Measurements from ENCODE around the gene NF2.
A peak's percentile ranks its signal among the peaks of the same experiment; 100 is the strongest.

The NF2 gene

DNA sequence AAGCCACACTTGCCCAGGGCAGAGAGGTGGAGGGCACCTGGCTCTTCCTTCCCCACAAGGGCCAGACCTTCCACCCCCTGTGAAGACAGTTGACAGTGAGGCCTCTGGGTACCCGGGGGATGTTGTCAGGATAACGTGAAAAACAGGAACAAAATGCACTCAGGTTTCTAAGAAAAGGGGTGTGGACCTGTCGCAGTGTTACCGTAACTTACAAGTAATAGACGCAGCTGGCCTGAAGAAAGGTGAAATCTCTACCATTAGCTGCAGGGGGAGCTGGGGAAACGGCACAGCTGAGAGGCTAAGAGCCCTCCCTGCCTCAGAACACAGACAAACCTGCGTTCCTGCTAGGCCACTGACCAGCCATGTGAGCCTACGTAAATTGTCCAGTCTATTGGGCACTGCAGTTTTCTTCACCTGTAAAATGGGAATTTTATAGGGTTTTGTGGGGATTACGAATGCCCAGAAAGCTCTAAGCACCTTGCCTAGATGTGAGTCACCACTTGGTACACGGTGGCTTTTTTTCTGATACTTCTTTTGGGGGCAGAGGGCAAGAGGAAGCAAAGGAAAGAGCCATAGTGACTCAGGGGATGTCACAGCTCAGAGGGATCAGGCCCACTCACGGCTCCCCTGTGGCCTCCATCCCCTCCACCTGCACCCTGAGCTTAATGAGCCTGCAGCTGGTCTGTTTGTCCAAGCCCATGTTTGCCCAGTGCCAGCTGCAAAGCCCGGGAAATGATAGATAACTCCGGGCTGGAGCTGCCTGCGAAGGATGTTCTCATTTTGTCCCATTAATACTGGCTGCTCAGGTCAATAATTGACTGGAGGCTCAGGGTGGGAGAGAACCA, 97.9 kb downstream of the NF2 start:
- DNase-seq (ENCODE audit: low spot score) (peak; percentile 79), FAIRE-seq (peak; percentile 77)

DNA sequence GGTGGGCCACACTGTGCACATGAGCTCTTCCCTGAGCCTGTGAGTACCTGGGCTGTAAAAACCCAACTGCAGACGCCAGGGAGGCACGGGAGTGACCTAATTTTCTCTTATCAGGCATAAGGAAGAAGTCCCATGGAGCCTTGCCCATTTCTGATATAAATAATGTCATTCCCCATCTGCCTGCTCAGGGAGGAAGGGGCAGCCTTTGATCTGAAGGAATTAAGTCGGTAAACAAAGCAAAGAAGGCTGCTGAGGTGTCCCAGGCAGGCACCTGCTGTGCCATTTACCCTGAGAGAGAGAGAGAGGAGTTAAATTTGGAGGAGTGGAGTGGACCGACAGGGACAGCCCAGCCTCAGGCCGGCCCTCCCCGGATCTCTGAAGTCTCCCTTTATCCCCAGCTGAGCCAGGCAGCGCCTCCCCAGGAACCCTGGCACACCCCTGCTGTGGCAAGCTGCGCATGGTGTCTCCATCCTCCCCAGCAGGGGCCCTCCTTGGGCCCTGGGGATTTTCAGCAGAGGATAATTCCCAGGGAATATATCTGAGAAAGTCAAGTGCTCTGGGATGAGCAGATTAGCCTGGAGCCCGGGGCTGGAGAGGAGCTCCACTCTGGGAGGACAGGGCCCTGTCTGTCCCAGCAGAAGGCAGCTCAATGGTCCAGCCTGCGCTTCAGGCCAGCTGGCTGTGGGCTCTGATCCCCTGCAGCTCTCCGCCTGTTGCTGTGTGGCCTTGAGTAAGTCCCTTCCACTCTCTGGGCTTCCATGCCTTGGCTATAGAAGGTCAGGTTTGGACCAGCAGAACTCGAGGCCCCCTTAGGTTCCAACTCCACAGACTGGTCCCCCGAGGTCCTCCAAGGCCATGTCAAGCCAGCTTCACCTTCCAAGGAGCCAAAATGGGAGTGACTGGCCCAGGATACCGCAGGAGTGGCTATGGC, 98.8 kb downstream of the NF2 start:
- DNase-seq (ENCODE audit: low spot score) (no peak), FAIRE-seq (no peak)

GRCh38 chr22:29702931-29703501, 99.6 kb downstream of the NF2 start:
- DNase-seq (ENCODE audit: low spot score) (no peak), FAIRE-seq (no peak)

DNA sequence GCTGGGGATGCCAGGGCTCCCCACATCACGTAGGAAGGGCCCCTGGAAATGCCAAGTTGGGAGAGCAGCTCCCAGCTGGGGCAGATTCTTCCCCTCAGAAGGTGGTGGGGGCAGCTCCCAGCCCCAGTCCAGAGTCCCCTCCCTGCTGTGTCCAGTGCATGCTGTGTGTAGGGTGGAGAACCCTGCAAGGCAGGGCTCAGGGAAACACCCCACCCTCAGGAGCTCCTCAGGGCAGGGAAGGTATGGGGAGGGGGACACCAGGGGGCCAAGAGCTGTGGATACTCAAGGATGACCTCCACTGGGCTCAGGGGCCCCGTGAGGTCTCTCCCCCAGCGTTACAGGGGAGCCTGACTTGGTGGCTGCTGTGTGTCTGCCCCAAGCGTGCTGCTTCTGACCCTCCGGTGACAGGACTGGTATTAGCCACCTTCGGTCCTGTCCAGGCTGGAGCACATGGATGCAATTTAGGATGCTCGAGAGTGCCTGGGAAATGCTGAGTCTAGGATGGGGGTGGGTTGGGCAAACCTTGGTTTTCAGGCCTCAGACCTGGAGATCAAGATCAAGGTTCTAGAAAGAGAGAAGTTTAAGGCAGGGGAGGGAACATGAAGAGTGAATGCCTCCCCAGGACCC, 100.2 kb downstream of the NF2 start:
- no peak for DNase-seq (ENCODE audit: low spot score)
- no peak for FAIRE-seq

DNA sequence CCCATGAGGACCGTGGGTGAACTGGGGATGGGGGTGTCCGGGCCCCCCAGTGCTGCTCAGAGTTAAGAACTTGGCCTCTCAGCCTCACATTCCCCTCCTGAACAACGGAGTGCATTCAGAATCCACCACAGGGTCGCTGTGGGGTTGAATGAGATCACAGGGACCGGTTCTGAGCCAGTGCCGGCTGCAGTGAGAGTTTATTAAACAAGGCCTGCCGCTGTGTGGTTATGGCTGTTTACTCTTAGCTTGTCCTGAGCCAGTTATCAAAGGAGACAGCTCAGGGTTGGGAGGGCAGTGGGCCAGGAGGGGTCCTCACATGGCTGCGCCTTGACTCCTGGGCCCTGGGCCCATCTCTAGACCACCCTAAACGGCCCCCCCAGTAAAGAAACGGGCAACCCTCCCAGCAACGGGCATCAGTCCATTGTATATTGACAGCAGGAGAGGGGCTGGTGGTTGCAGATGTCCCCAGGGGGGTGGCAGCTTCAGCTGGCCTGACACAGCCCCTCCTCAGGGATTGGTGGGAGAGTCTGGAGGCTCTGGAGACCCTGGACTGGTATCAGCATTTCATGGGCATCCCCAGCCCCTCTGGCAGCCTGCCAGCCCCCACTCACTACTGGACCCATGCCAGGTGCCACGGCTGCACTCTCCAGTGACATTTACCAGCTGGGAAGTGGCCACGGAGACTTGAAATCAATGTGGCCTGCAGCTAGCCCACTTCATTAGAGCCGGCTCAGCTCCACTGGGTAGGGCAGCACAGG, 101.3 kb downstream of the NF2 start:
- FAIRE-seq (no peak), DNase-seq (ENCODE audit: low spot score) (no peak)

DNA sequence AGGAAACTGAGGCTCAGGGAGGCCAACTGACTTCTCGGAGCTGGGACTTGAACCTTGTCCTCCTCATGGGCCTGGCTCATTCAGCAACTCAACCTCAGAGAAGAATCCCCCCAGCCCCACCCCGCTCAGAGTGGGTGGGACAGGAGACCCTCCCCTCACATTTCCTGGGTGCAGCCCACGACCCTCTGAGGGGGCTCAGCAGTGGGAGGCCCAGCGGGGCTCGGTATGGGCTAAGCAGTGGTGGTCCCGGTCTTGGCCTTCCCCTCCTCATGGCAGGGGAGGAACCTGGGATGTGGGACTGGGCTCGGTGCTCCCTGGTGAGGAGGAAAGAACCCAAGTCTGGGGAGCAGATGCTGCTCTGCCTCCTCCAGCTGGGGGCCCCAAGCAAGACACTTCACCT, 102.2 kb downstream of the NF2 start:
- no peak for DNase-seq (ENCODE audit: low spot score)
- FAIRE-seq = no peak

DNA sequence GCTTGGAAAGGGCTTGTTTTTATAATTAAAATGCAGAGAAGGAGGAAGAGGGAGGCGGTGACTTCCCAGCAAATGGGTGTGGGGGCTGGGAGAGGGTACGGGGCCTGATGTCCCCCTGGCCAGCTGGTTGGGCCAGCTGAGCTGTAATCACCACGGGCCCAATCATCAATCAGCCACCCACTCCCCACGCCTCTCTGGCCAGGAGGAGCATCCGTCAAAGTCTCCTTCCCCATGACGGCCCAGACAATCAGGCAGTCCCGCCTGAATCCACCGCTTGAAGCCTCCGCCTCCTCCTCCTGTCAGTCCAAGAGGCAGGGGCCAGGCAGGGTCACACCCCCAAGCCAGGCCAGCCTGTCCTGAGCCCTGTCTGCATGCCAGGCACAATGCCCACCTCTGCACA, 103.1 kb downstream of the NF2 start:
- DNase-seq (ENCODE audit: low spot score) (no peak), FAIRE-seq (no peak)

DNA sequence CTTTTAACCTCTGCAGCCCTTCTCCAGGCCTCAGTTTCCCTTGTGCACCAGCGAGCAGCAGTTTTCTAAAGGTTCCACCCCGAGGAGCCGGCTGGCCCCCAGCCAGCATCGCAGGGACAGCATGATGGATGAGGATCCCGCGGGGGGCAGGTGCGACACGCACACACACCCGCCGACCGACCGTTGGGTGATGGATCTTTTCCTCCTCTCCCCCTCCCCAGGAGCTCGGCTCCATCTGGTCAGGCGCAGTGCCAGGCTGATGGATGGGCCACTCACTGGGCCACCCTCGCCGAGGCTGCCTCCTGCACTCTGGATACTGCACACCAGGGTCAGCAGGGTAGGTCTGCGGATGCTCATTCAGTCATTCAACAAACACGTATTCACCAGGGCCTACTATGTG, 103.6 kb downstream of the NF2 start:
- DNase-seq (ENCODE audit: low spot score) (no peak), FAIRE-seq (no peak)

DNA sequence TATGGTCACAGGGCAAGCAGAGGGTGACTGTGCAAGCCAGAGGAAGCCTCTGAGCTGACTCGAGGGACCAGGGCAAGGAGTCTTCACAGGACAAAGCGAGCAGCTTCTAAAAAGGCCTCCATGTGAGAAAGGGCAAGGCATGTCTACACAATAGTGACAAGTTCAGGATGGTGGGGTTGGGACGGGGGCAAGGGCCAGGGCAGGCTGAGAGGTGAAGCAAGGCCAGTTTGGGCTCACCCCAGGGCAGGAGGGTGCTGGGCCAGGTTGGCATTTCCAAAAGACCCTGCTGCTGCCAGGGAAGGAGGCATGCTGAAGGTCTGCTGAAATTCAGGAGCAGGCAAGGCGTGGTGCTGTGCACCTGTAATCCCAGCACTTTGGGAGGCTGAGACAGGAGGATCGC, 104.0 kb downstream of the NF2 start:
- no peak for FAIRE-seq

GRCh38 chr22:29710193-29710592, 106.8 kb downstream of the NF2 start:
- no peak for FAIRE-seq
- no peak for DNase-seq (ENCODE audit: low spot score)

More for the DNA sequence above, 104.0 kb downstream of the NF2 start:
- DNase-seq (ENCODE audit: low spot score) = no peak

DNA sequence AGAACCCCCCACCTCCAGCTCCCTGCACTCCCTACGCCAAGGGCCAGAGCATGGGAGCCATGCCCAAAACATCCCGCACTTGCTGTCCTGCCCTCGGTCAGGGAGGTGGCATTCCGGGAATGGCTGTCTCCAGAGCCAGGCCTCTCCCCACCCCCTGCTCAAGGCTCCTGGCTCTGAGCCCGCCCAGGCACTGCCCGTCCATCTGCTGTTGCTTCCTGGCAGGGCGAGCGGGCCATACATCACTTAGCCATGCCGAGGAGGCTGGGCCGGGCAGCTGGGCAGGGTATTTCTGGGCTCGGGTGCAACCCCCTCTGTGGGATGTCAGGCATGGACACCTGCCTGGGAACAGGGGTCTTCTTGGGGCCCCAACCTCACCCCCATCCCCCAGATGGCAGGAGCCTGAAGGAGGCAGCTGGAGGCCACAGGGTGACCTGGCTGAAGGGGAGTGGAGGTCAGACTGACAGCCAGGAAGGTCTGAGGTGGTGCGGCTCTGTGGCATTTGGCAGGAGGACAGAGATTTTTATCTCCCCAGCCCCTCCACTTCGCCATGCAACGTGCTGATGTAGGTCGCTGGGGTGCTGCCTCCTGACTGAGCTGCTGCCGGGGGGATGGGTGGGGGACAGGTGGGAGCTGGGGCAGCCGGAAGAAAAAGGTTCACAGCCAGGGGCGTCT, 107.6 kb downstream of the NF2 start:
- DNase-seq (ENCODE audit: low spot score) = no peak
- FAIRE-seq = no peak

DNA sequence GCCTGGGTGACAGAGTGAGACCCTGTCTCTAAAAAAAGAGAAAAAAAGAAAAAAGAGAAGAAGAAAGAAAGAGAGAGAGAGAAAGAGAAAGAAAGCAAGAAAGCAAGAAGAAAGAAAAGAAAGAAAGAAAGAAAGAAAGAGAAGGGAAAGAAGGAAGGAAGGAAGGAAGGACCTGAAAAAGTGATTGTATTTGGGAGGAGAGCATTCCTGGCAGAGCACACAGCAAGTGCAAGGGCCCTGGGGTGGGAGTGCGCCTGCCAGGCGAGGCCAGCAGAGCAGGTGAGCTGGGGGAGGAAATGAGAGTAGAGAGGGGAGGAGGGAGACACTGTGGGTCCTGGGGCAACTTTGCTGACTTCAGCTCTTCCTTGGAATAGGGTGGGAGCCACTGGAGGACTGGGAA, 108.7 kb downstream of the NF2 start:
- FAIRE-seq = no peak

DNA sequence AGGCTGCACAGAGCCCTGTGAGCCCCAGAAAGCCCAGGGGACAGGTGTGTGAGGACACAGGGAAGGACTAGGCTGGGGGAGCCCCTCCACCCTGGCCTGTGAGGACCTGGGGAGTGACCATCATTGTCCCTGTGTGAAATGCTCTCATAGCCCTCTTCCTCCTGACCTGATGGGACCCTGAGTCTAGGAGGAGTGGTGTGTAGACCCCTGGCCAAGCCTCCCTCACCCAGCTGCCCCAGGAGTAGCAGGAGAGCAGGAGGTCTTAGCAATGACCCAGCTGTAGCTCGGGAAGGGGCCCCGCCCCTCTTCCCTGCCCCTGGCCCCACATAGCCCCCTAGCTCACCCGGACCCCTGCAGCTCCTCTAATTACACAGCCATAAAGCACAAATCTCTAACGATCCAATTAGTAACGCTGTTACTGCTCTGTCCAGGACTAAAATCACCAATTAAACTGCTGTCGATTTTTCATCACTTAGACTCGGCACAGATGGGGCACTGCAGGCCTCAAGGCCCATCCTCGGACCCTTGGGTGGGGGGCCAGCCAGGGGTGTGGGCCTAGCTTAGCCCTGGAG, 109.8 kb downstream of the NF2 start:
- FAIRE-seq (no peak), DNase-seq (ENCODE audit: low spot score) (no peak)

More for the DNA sequence above, 108.7 kb downstream of the NF2 start:
- DNase-seq (ENCODE audit: low spot score) = no peak

DNA sequence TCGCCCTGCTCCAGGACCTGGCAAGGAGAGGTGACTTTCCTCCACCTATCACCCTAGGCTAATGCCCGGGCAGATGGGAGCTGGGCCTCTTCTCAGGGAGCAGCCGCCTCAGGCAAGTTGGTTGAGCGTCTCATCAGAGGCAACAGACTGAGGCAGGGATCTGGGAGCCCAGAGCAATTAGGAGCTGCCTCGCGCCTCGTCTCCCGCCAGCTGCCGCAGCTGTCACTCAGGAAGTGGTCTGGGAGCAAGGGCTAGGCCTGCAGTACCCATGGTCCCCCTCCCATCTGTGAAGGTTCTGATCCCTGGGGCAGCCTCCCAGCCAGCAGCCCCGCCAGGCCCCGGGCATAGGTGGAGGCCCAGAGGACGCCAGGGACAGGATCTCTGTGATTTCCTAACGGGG, 111.8 kb downstream of the NF2 start:
- DNase-seq (ENCODE audit: low spot score) = no peak

DNA sequence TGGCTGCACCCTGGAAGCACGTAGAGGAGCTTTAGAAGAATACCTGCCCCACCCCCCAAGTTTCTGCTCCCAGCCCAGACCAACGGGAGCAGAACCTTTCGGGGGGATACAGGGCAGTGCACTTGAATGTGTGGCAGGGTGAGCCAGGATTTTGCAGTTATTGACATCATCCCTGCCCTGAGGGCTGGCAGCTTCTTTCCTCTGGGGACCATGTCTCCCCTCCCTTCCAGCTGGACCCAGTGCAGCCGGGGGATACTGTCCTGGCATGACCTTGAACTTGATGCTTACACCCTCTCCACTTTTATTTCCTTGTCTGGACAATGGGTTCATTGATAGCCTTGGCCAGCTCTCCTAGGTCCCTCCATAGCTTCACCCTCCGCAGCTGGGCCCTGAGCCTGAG, 112.3 kb downstream of the NF2 start:
- no peak for FAIRE-seq
- no peak for DNase-seq (ENCODE audit: low spot score)

More for the DNA sequence above, 111.8 kb downstream of the NF2 start:
- no peak for FAIRE-seq

DNA sequence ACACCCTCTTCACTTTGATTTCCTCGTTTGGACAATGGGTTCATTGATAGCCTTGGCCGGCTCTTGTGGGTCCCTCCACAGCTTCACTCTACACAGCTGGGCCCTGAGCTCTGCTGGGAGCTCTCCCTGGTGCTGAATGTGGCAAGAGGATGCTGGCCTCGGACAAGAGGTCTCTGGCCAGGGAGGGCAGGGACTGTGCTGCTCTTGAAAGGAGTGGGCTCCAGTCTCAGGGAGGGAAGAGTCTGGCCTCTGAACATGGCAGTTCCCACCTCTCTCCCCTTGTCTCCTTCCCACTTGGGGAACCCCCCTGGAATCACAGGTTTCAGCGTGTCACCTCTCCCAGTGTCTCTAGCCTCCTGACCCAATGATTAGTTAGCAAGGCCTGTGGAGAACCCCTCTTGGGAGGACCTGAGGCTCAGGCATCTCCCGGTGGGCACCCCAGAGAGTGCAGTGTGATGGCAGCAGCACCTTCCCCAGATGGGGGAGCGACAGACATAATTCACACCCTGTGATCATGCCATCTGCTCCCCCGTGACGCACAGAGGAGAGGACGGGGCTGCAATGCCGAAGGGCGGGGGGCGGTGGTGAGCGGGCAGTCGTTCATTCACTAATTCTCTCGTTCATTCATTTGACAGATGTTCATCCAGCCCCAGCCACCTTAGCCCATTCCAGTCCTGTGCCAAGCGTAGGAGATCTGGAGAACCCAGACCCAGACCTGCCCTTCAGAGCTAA, 113.5 kb downstream of the NF2 start:
- DNase-seq (ENCODE audit: low spot score) = no peak
- FAIRE-seq = no peak

DNA sequence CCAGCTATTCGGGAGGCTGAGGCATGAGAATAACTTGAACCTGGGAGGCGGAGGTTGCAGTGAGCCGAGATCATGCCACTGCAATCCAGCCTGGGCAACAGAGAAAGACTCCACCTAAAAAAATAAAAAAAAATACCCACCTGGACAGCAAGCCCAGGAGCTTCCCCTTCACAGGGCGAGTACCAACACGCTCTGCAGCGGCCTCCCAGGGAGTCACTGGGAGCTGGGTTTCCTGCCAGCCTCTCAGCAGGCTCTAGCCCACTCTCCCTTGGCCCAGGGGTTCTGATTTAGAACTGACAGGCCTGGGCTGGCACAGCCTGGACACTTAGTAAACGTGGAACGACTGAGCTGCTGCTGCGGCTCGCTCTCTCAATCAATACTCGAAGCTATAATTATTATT, 114.4 kb downstream of the NF2 start:
- FAIRE-seq = no peak
- no peak for DNase-seq (ENCODE audit: low spot score)

DNA sequence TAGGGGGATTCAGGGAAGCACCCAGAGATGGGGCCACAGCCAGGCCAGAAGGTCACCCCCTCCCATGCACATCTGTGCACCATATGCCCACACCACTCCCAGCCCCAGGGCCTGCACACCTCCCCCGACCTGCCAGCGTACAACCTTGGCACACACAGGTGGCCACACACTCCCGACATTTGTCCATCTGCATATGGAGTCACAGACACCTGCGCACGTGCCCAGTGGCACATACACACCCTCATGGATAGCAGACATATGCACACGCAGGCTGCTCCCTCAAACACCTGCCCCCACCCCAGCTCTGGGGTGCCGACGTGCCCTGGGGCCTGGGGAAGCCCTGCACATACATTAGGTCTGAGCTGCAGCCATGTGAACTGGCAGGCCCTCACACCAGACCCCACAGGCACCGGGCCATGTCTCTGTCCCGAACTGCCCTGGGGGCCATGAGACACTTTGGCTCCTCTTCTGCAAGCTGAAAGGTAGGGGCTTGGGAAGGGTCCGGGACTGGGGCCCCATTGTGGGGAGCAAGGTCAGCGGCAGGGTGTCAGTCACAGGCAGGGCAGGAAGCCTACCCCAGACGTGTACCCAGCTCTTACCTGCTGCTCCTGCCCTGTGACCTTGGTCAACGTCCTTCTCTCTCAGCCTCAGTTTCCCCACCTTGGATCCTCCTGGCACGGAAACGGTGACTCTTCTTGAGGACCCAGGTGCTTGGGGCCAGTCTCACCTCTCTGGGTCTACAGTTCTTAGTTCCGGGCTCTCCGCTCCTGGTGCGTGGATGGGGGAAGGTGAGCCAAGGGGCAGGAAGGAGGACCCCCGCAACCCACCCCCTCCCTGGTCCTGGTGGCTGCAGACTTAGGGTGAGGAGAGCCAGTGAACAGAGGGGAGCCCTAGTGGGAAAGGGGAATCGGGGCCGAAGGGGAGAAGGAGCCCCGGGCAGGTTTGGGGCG, 115.8 kb downstream of the NF2 start:
- FAIRE-seq = no peak
- no peak for DNase-seq (ENCODE audit: low spot score)
